ENCODE results near the gene GABARAPL2. TPM values are rescaled to one million over a fixed set of nuclear protein-coding genes. Genes with fewer than 3 reads are reported as not detected.

GABARAPL2 gene
- total and polyA plus RNA-seq, 12 donors = 93.9 to 200 (median 167) TPM

- peak; percentile 96 to 99 (median 97) for DNase-seq
- intact Hi-C loops (cut with DNase I) = no loop called here
- WGBS, 4 donors = 0 to 1% (median 0%) methylated on average over 42 to 75 of the region's 75 CpGs
- Histone ChIP-seq H3K27ac (peak within 1 kb of the TSS; percentile 45 to 76 (median 64)), H3K4me1 (replicated peaks in 1 of 2) (peaks cover 4 to 14% of the 10 kb centered on the region in 2 donors), H3K4me3 (peak within 1 kb of the TSS; percentile 8 to 69 (median 46)), H3K27me3 (no peaks in the 10 kb centered on the region), H3K9me3 (replicated peaks in 1 of 3) (no peaks in the 10 kb centered on the region), H3K36me3 (replicated peaks in 1 of 2) (no peaks in the 10 kb centered on the region)
- peak in 1 of 6 experiments; percentile 2 for TF ChIP-seq CTCF (IDR thresholded peaks at IDR 0.05)
- peak in 1 of 2 donors; percentile 29 for TF ChIP-seq POLR2A (IDR thresholded peaks at IDR 0.05)
Measured at GRCh38 chr16:75555707-75556430, 10.3 kb upstream of the GABARAPL2 start, which contains the start of gene TMEM231. TSS of gene TMEM231 (minus strand) at chr16:75556252. CDS start at chr16:75556209, 43 bp downstream.

- H3K4me3 ChIP-seq = peak overlapping the region in 2 of 4 donors; percentile 61 to 69
- intact Hi-C loops (cut with DNase I) = no loop called here
Measured at GRCh38 chr16:75556431-75556950, 9.7 kb upstream of the GABARAPL2 start.

GRCh38 chr16:75558846-75559401 lies 7.3 kb upstream of the GABARAPL2 start:
- H3K27me3 ChIP-seq = no peaks in the 10 kb centered on the region
- no peaks in the 10 kb centered on the region for H3K36me3 ChIP-seq (replicated peaks in 1 of 2)
- 67 to 83% (median 75%) methylated on average over 2 of the region's 2 CpGs for WGBS, 4 donors
- TF ChIP-seq CTCF (IDR thresholded peaks at IDR 0.05) (no peak), POLR2A (IDR thresholded peaks at IDR 0.05) (no peak)
- intact Hi-C loops (cut with DNase I) = no loop called here
- H3K4me1 ChIP-seq (replicated peaks in 1 of 2) = peaks cover 4 to 14% of the 10 kb centered on the region in 2 donors
- no peak for DNase-seq
- H3K9me3 ChIP-seq (replicated peaks in 1 of 3) = no peaks in the 10 kb centered on the region
- no peak overlapping the region for H3K4me3 ChIP-seq
- H3K27ac ChIP-seq = no peak overlapping the region

More at GRCh38 chr16:75556431-75556950, 9.7 kb upstream of the GABARAPL2 start:
- DNase-seq = no peak
- Histone ChIP-seq H3K27ac (peak overlapping the region; percentile 25 to 76 (median 61)), H3K36me3 (replicated peaks in 1 of 2) (no peaks in the 10 kb centered on the region), H3K4me1 (replicated peaks in 1 of 2) (peaks cover 4 to 14% of the 10 kb centered on the region in 2 donors), H3K27me3 (no peaks in the 10 kb centered on the region), H3K9me3 (replicated peaks in 1 of 3) (no peaks in the 10 kb centered on the region)
- WGBS, 4 donors = 37 to 52% (median 40%) methylated on average over 13 to 16 of the region's 16 CpGs
- TF ChIP-seq CTCF (IDR thresholded peaks at IDR 0.05) (no peak), POLR2A (IDR thresholded peaks at IDR 0.05) (no peak)

- 51 to 53% (median 52%) methylated on average over 10 of the region's 10 CpGs for WGBS, 4 donors
Measured at GRCh38 chr16:75559564-75560372, 6.4 kb upstream of the GABARAPL2 start.

More at GRCh38 chr16:75559564-75560372, 6.4 kb upstream of the GABARAPL2 start:
- DNase-seq = no peak
- Histone ChIP-seq H3K4me1 (replicated peaks in 1 of 2) (peaks cover 4 to 9% of the 10 kb centered on the region in 2 donors), H3K4me3 (no peak overlapping the region), H3K27me3 (no peaks in the 10 kb centered on the region), H3K36me3 (replicated peaks in 1 of 2) (no peaks in the 10 kb centered on the region), H3K9me3 (replicated peaks in 1 of 3) (no peaks in the 10 kb centered on the region), H3K27ac (no peak overlapping the region)
- intact Hi-C loops (cut with DNase I) = no loop called here
- TF ChIP-seq POLR2A (IDR thresholded peaks at IDR 0.05) = no peak

Measured in adrenal gland (tissue), 12 donors.